GM18511 (cell line): ENCODE results near the gene TRPC4AP.

ENCODE experiments used
- ATAC-seq: cut with Tn5 transposase; IDR thresholded peaks from one replicate; pipeline ENCODE4 v1.9.1; 2021; ENCODE audit warnings: mild to moderate bottlenecking, moderate library complexity; ENCODE audit not compliant: unreplicated experiment

The TRPC4AP gene

GRCh38 chr20:35003211-35004031 lies 89.2 kb downstream of the TRPC4AP start:
- ATAC-seq = no peak

GRCh38 chr20:35002426-35003210 lies 90.0 kb downstream of the TRPC4AP start:
- no peak for ATAC-seq

GRCh38 chr20:35001596-35002362 lies 90.8 kb downstream of the TRPC4AP start:
- ATAC-seq = no peak

- ATAC-seq = no peak
Observed at GRCh38 chr20:35000922-35001595, 91.5 kb downstream of the TRPC4AP start.

- ATAC-seq = no peak
Observed at GRCh38 chr20:35000311-35000921, 92.2 kb downstream of the TRPC4AP start.

- ATAC-seq = no peak
Observed at GRCh38 chr20:34999782-35000181, 92.8 kb downstream of the TRPC4AP start.

- no peak for ATAC-seq
Observed at GRCh38 chr20:34999021-34999451, 93.6 kb downstream of the TRPC4AP start.

GRCh38 chr20:34998331-34998950 lies 94.2 kb downstream of the TRPC4AP start:
- ATAC-seq = no peak

GRCh38 chr20:34997774-34998173 lies 94.8 kb downstream of the TRPC4AP start:
- ATAC-seq = no peak

GRCh38 chr20:34997131-34997561 lies 95.5 kb downstream of the TRPC4AP start:
- no peak for ATAC-seq

- no peak for ATAC-seq
Observed at GRCh38 chr20:34996243-34997028, 96.2 kb downstream of the TRPC4AP start.

GRCh38 chr20:34995696-34996095 lies 96.9 kb downstream of the TRPC4AP start:
- no peak for ATAC-seq

- no peak for ATAC-seq
Observed at GRCh38 chr20:34995192-34995591, 97.4 kb downstream of the TRPC4AP start.

- no peak for ATAC-seq
Observed at GRCh38 chr20:34994509-34995131, 98.0 kb downstream of the TRPC4AP start.

- ATAC-seq = no peak
Observed at GRCh38 chr20:34993941-34994508, 98.6 kb downstream of the TRPC4AP start.

GRCh38 chr20:34992751-34993417 lies 99.7 kb downstream of the TRPC4AP start:
- ATAC-seq = no peak

- no peak for ATAC-seq
Observed at GRCh38 chr20:34990661-34991214, 101.9 kb downstream of the TRPC4AP start.
